AG09319 (cell line): ENCODE data around the gene UQCRC1.

Experiments
- DNase-seq: peaks from one replicate; pipeline ENCODE4 v3.0.0-alpha.2; 2010; ENCODE audit warnings: low read depth; ENCODE audit errors: extremely low read depth
- TF ChIP-seq, protein P1 (sequence below): IDR thresholded peaks from 2 replicates; pipeline ENCODE4 v1.5.1; 2011; ENCODE audit warnings: low read depth, mild to moderate bottlenecking, inconsistent platforms, low read length, moderate library complexity

Gene UQCRC1

DNA sequence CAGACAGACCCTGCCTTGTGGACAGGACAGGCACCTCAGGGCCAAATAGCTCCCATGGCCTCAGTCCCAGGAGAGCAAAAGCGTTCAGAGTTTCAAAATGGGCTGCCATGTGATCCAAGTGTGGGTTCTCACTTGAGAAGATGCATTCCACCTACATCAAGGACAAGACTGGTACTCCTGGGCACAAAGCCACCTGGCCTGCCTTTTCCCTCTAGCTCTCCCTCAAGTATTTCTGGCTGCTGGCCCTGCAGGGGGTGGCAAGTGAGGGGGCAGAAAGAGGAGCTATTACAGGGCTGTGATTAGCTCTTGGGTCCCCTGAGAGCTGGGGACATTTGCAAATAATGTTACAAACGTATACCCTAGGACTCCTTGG, 7.8 kb downstream of the UQCRC1 start:
- TF ChIP-seq, protein P1, sequence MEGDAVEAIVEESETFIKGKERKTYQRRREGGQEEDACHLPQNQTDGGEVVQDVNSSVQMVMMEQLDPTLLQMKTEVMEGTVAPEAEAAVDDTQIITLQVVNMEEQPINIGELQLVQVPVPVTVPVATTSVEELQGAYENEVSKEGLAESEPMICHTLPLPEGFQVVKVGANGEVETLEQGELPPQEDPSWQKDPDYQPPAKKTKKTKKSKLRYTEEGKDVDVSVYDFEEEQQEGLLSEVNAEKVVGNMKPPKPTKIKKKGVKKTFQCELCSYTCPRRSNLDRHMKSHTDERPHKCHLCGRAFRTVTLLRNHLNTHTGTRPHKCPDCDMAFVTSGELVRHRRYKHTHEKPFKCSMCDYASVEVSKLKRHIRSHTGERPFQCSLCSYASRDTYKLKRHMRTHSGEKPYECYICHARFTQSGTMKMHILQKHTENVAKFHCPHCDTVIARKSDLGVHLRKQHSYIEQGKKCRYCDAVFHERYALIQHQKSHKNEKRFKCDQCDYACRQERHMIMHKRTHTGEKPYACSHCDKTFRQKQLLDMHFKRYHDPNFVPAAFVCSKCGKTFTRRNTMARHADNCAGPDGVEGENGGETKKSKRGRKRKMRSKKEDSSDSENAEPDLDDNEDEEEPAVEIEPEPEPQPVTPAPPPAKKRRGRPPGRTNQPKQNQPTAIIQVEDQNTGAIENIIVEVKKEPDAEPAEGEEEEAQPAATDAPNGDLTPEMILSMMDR = no peak
- DNase-seq = no peak

GRCh38 chr3:48600711-48601621, 8.5 kb downstream of the UQCRC1 start:
- no peak for DNase-seq
- TF ChIP-seq, protein P1 = no peak

GRCh38 chr3:48599509-48600285, 9.7 kb downstream of the UQCRC1 start:
- DNase-seq = no peak
- TF ChIP-seq, protein P1 = no peak

GRCh38 chr3:48599077-48599501, 10.4 kb downstream of the UQCRC1 start:
- DNase-seq = no peak
- TF ChIP-seq, protein P1 = no peak

GRCh38 chr3:48598323-48599076, 10.9 kb downstream of the UQCRC1 start:
- peak; percentile 88 for DNase-seq
- TF ChIP-seq, protein P1 = no peak

DNA sequence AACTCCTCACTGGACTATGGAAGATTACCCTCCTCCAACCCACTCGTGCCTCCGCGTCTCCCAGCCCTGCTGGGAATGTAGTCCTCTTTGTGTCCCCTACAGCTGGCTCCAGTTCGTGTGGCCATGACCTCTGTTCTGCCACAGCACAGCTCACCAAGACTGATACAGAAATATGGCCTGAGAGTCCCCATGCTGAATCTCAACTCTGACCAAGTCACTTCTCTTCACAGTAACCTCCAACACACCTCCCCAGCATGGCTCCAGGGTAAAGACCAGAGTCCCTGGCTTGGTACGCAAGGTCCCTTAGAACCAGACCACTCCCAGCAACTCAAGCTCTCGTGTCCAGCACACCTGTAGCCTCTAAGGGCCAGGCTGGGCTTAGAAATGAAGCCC, 12.0 kb downstream of the UQCRC1 start:
- no peak for DNase-seq
- TF ChIP-seq, protein P1 = no peak
